Measurements from ENCODE around the gene TUBGCP2.

Gene TUBGCP2

DNA sequence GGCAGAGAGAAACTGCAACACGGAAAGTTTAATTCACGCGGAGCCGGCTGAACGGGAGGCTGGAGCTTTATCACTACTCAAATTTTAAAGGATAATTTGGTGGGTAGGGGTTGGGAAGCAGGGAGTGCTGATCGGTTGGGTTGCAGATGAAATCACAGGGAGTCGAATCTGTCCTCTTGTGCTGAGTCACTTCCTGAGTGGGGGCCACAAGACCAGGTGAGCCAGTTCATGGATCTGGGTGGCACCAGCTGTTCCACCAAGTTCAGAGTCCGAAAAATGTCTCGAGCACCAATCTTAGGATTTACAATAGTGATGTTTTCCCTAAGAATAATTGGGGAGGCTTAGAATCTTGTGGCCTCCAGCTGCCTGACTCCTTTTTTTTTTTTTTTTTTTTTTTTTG lies 34.9 kb upstream of the TUBGCP2 start:
- ChIA-PET POLR2A (ENCODE audit: low non-redundant PET) (no interaction called here), CTCF (interaction anchor here (0.6 kb wide), 1 partner anchor 13 kb away, joined by 3 read pairs; no protein-coding TSS in a partner anchor)
- TF ChIP-seq, protein P1, sequence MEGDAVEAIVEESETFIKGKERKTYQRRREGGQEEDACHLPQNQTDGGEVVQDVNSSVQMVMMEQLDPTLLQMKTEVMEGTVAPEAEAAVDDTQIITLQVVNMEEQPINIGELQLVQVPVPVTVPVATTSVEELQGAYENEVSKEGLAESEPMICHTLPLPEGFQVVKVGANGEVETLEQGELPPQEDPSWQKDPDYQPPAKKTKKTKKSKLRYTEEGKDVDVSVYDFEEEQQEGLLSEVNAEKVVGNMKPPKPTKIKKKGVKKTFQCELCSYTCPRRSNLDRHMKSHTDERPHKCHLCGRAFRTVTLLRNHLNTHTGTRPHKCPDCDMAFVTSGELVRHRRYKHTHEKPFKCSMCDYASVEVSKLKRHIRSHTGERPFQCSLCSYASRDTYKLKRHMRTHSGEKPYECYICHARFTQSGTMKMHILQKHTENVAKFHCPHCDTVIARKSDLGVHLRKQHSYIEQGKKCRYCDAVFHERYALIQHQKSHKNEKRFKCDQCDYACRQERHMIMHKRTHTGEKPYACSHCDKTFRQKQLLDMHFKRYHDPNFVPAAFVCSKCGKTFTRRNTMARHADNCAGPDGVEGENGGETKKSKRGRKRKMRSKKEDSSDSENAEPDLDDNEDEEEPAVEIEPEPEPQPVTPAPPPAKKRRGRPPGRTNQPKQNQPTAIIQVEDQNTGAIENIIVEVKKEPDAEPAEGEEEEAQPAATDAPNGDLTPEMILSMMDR (conservative IDR thresholded peaks at IDR 0.05; ENCODE audit: low read depth): no peak
- no peak overlapping the region for H3K27ac ChIP-seq
- DNase-seq (ENCODE audit: low spot score): no peak

DNA sequence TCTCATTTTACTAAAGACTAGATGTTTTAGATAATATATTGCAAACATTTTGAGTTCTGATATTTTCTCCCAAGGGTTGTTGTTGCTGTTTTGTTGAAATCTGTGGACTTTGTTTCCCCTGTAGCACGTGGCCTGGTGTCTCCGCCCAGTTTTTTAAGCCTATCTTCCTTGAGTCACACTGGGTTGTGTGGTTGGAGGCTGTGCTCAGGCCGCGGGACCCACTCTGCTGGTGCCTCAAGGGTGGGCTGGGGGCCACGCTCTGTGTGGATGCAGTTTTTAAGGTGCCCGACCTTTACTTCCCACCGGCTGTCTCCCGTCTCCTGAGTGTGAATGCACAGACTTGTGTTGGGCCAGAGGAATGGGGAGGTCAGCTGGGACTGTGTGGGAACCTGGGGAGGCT lies 34.3 kb upstream of the TUBGCP2 start:
- ChIA-PET POLR2A (ENCODE audit: low non-redundant PET) (no interaction called here), CTCF (interaction anchor here (0.6 kb wide), 1 partner anchor 13 kb away, joined by 3 read pairs; no protein-coding TSS in a partner anchor)
- TF ChIP-seq, protein P1 (conservative IDR thresholded peaks at IDR 0.05; ENCODE audit: low read depth): no peak
- no peak for DNase-seq (ENCODE audit: low spot score)
- no peak overlapping the region for H3K27ac ChIP-seq

DNA sequence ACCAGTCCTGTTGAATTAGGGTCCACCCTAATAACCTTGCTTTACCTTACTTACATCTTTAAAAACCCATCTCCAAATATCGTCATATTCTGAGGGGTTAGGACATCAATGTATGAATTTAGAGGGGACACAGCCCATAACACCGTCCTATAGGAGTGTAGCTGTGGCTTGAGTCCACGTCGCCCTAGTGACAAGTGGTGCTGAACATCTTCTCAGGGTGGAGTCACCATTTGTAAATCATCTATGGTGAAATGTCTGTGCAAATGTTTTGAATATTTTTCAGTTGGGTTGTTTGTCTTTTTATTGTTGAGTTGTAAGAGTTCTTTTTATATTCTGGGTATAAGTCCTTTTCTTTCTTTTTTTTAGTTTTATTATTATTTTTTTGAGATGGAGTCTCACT lies 33.3 kb upstream of the TUBGCP2 start:
- TF ChIP-seq, protein P1 (conservative IDR thresholded peaks at IDR 0.05; ENCODE audit: low read depth): no peak
- CTCF ChIA-PET: interaction anchor here (2.3 kb wide), 1 partner anchor 12 kb away, joined by 13 read pairs; no protein-coding TSS in a partner anchor
- POLR2A ChIA-PET (ENCODE audit: low non-redundant PET): no interaction called here
- DNase-seq (ENCODE audit: low spot score): no peak
- no peak overlapping the region for H3K27ac ChIP-seq

DNA sequence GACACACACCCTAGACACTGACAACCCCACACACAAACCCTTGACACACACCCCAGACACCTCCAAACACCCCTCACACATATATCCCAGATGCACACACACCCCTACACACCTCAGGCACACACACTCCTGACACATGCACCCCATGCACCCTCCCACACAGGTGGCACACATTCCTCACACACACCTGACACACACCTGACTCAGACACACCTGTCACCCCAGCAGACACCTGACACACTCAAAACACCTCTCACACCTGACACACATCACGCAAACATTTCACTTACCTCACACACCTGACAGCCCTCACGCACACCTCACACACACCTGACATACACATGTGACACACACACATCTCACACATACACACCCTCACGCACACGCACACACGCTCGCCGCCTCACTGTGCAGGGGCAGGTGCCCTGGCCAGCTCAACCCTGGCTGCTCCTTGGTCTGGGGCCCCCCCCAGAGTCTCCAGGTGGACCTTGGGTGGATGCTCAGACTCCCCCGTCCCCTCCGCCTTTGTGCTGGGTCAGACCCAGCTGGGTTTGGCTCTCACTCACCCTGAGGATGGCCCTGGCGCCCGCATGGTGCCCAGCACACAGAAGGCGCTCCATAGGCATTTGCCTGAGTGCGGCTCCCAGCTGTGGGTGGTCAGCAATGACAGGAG lies 31.2 kb upstream of the TUBGCP2 start:
- H3K27ac ChIP-seq: no peak overlapping the region
- DNase-seq (ENCODE audit: low spot score): no peak
- TF ChIP-seq, protein P1 (conservative IDR thresholded peaks at IDR 0.05; ENCODE audit: low read depth): no peak
- ChIA-PET POLR2A (ENCODE audit: low non-redundant PET) (no interaction called here), CTCF (interaction anchor here (2.3 kb wide), 1 partner anchor 10 kb away, joined by 13 read pairs; no protein-coding TSS in a partner anchor)

DNA sequence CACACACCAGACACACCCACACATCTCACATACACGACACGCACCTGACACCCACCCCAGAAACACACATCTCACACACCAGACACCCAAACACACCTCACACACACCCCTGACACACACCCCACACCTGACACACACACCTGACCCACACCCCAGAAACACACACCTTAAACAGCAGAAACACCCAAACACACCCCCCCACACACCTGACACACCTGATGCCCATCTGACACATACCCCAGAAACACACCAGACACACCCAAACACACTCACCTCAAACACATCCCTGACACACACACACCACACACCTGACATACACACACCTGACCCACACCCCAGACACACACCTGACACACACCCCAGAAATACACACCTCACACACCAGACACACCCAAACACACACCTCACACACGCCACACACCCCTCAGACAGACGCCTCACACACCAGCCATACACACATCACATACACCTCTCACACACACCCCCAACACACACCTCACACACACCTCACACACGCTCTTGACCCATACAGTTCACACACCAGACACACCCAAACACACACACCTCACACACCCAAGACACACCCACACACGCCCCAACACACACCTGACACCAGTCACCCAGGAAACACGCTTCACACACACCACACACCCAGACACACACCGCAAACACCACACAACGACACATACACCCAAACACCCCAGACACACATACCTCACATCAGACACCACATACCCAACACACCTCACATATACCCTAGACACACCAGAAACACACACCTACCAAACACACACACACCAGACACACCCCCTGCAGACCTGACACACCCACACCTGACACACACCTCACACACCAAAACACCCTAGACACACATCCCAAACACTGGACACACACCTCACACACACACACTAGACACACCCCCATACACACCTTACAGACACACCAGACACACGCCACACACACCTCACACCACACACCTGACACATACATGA lies 29.7 kb upstream of the TUBGCP2 start:
- ChIA-PET POLR2A (ENCODE audit: low non-redundant PET) (no interaction called here), CTCF (no interaction called here)
- TF ChIP-seq, protein P1 (conservative IDR thresholded peaks at IDR 0.05; ENCODE audit: low read depth): no peak
- no peak overlapping the region for H3K27ac ChIP-seq
- DNase-seq (ENCODE audit: low spot score): no peak

DNA sequence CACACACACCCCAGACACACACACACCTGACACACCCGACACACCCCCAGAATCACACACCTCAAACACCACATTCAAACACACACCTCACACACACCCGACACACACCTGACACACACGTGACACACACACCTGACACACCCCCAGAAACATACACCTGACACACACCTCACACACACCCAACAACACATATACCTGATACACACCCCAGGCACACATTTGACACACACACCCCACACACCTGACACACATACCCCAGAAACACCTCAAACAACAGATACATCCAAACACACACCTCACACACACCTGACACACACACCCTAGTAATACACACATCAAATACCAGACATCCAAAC lies 28.7 kb upstream of the TUBGCP2 start:
- no peak for DNase-seq (ENCODE audit: low spot score)
- no peak overlapping the region for H3K27ac ChIP-seq
- ChIA-PET CTCF (interaction anchor here (1.0 kb wide), 1 partner anchor 18 kb away, joined by 3 read pairs; no protein-coding TSS in a partner anchor), POLR2A (ENCODE audit: low non-redundant PET) (no interaction called here)
- TF ChIP-seq, protein P1 (conservative IDR thresholded peaks at IDR 0.05; ENCODE audit: low read depth): no peak
